GM19468 (cell line): Measurements from ENCODE around the gene GGA3.
"Not testable (repeated sequence)": the region's sequence is repeated elsewhere in the genome, so short reads cannot be mapped to it uniquely, and the experiment has no call there.

Experiments used
- ATAC-seq: cut with Tn5 transposase; IDR thresholded peaks from one replicate; pipeline ENCODE4 v1.9.1; 2021; ENCODE audit warnings: mild to moderate bottlenecking, moderate library complexity, moderate number of reproducible peaks; ENCODE audit not compliant: unreplicated experiment; ENCODE audit errors: extremely low read depth

Gene GGA3

GRCh38 chr17:75273977-75274708 lies 12.7 kb upstream of the GGA3 start:
- no peak for ATAC-seq

GRCh38 chr17:75272848-75273184 lies 11.4 kb upstream of the GGA3 start:
- no peak for ATAC-seq

DNA sequence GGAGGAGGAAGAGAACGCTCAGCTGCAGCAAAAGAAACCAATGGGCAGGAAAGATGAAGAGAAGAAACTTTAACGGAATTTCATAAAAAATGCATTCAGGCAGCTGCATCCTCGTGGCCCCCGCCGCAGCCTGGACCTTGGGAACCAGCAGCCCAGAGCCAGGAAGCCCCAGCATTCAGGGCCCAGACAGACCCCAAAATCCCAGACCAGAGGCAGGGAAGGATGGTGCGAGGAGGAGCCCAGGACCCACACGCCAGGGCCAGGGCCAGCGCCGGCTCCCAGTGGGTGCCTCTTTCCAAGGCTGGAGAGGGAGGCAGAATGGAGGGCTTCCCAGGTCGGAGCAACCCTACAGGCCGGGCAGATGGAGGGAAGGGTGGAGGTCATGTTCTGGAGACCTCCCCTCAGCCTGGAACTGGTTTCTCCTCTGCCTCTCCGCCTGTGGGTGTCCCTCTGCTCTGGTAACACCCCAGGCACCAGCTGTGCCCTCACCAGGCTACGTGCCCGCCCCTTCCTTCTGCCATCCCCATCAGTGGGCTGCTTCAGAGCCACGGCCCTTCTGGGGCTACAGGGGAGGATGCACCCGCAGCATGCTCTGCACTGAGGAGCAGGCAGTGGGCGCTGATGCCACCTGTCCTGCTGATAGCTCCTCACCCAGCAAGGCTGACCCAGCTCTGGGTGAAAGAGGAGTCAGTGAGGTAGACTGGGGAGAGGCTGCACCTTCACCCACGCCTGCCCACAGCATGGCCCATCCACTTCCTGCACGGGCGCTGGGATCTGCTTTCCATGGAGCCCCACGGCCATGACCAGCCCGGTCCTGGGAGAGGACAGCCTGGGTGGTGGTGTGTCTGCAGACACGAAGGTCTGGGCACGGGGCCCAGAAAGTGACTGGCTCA lies 10.8 kb upstream of the GGA3 start:
- ATAC-seq: no peak

- ATAC-seq: peak; percentile 75
Measured at GRCh38 chr17:75271233-75271954, 10.0 kb upstream of the GGA3 start.

DNA sequence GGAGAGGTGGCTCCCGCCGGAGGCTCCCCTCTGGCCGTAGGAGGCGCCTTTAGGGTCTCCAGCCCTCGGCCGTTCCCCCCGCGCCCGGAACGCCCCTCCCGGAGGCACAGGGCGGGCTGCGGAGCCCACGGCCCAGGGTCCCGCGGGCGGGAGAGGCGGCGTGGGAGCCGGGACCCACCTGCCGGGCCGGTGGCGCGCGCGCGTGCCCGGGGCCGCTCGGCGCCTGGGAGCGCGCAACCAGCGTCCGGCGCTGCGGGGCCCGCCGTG lies 9.5 kb upstream of the GGA3 start, which contains the start of gene MIF4GD:
Gene MIF4GD, minus strand, starts transcription at position 266 of the 267 bp plus-strand sequence. CDS start 1,036 bp downstream, outside the sequence.
- no peak for ATAC-seq

DNA sequence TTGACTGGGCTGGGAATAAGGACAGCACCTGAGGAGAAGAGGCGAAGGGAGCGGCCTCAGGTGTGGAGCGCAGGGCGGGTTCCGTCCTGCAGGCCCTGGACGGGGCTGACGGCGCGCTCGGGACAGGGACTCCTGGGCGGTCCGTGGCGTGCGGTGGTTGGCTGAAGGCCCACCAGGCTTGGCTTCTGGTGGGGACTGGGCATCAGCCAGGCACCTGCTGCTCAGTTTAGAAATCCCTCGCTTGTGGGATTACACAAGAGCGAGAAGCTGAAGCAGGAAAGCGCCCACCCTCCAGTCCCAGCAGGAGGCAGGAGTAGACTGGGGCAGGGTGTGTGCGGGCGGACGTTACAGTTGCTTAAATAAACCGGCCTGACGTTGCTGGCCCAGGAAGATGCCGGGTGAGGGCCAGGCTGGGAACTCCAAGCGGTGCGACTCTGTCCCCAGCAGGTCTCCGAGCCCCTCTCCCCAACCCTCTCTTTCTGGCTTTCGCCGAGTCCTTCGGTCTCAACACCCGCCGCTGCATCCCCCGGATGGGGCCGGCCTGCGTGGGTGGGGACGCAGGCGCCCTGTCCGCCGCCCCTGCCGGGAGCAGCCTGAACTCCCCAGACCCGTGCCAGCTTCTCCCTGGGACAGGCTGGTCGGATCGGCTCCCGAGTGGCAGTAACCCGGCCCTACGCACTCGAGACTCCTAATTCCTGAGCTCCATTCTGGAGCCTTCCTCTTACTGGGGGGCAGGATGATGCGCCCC lies 9.0 kb upstream of the GGA3 start:
- ATAC-seq: no peak

GRCh38 chr17:75269844-75270217 lies 8.4 kb upstream of the GGA3 start:
- no peak for ATAC-seq

- ATAC-seq: no peak
Measured at GRCh38 chr17:75267411-75268232, 6.2 kb upstream of the GGA3 start.

DNA sequence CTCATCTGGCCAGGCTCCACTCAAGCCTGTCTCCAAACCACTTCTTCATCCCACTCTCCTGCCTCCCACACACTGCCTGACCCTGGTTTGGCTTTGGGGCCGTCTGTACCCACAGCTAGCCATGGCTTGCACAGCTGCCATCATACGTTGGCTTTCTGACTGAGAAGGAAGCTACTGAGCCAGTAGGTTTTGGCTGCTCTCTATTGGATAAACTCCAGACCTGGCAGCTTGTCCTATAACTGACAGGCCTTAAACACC lies 5.7 kb upstream of the GGA3 start:
- ATAC-seq: no peak

DNA sequence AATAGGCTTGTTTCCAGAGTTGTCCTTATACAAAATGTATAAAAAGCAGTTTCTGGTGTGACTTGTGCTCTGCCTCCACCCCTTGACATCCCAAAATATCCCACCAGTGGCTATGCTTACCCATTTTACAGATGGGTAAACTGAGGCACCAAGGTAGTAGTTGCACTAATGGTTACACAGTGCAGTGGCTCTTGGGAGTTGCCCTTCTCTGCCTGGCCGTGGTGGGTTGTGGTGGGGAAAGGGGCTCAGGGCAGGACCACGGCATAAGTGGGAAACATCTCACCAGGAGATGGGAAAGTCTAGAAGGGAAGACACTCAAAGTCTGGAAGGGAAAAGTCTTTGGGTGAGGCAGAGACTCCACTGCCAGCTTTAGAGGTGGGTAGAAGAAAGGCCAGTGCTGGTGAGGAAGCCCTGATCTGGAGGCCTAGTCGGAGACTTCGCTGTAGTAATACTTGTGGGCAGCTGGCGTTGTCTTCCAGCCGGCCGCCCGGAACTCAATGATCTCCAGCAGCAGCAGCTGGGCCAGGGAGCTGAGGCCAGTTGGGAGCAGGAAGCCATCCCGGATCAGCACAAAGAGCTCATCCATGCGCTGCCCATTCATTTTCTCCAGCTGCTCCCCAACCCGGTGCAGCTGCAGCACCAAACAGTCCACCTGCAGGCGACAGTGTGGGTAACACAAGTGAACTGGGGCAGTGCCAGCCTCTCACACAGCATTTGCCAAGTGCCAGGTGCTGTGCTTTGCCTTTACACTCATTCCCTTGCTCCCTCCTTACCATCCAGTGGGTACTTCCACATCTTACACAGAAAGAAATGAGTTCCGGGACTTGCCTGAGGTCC lies 5.1 kb upstream of the GGA3 start:
- ATAC-seq: no peak

GRCh38 chr17:75265614-75266315 lies 4.4 kb upstream of the GGA3 start:
- no peak for ATAC-seq

DNA sequence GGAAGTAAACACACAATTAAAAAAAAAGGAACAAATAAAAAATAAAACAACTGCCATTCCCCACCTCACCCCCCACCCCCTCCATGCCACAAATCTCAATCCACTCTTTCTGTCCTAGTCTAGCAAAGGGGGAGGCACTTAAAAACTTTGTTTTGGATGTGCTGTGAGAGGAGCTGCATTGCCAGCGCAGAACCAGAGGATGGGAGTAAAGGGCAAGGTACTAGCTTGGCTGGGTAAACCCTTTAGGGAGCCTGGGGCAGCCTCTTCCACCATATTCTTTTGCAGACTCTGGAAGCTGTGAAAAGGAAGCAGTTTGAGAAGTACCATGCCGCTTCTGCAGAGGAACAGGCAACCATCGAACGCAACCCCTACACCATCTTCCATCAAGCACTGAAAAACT lies 1.6 kb upstream of the GGA3 start:
- no peak for ATAC-seq

DNA sequence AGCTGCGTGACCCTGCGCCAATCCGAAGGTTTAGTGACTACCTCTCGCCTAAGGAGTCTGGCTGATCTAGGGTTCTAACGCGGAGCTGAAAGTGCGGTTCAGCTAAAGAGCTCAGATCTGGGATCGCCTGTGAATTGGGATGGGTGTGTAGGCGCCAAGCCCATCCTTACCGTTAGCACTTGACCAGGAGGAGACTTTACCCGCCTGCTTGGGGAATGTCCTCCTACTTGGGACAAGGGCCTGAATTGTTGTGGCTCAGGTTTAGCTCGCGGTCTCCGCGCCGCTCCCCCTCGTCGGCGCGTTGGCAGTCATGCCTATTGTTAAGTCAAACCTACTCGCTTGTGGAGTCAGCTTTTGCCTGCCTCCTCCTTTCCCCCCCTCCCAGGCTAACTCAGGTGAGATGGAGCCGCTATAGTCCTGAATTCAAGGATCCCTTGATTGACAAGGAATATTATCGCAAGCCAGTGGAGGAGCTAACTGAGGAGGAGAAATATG lies 753 bp upstream of the GGA3 start:
- ATAC-seq: no peak

DNA sequence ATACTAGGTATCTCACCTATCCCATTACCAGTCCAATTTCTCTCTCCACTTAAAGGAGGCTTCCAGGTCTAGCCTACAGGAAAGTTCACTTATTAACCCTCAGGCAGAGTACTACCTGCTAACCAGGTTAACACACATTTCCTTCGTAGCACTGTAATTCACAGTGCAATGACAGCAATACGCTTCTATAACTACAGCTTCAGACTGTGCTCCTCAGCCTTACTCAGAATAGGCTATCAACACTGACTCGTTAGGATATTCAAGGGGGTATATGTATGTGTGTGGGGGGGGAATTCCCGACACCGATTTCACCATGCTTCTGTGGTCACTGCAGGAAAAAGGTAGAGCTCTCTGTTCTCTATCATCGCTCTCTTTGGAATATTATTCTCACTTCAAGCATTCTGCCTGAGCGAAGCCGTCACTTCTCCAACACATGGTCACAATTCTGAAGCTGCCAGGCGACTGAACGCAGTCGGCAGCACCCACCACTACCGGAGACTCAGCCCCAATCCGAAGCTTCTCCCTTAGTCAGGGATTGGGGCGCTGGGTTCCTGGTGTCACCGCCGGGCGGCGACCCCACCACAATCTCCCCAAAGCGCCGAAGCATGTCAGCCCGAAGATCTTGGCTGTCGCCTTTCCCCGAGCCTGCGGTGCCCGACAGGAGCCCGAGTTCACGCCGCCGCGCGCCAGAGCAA lies 618 bp downstream of the GGA3 start:
- no peak for ATAC-seq

GRCh38 chr17:75257228-75257627 lies 4.2 kb downstream of the GGA3 start:
- not testable (repeated sequence) for ATAC-seq

DNA sequence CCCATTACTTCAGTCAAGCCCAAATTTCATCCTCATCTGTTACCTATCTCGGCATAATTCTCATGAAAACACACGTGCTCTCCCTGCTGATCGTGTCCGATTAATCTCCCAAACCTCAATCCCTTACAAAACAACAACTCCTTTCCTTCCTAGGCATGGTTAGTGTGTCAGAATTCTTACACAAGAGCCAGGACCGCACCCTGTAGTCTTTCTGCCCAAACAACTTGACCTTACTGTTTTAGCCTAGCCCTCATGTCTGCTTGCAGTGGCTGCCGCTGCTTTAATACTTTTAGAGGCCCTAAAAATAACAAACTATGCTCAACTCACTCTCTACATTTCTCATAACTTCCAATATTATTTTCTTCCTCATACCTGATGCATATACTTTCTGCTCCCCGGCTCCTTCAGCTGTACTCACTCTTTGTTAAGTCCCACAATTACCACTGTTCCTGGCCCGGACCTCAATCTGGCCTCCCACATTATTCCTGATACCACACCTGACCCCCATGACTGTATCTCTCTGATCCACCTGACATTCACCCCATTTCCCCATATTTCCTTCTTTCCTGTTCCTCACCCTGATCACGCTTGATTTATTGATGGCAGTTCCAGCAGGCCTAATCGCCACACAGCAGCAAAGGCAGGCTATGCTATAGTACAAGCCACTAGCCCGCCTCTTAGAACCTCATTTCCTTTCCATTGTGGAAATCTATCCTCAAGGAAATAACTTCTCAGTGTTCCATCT lies 5.3 kb downstream of the GGA3 start:
- ATAC-seq: not testable (repeated sequence)
